Islet of Langerhans (tissue), 1 donor: ENCODE results near the gene PDIA5.

Experiments
- FAIRE-seq: peaks from one replicate; lab custom pipeline; 2011; peaks lifted over from hg19 to GRCh38; lab: Jason Lieb, UNC

The PDIA5 gene

GRCh38 chr3:123120573-123120972 lies 53.7 kb downstream of the PDIA5 start:
- no peak for FAIRE-seq

- no peak for FAIRE-seq
These were observed 55.2 kb downstream of the PDIA5 start for GRCh38 chr3:123122057-123122456.

GRCh38 chr3:123122525-123123315 lies 55.9 kb downstream of the PDIA5 start:
- no peak for FAIRE-seq

GRCh38 chr3:123123716-123124616 lies 57.1 kb downstream of the PDIA5 start:
- FAIRE-seq = no peak

- FAIRE-seq = no peak
These were observed 58.1 kb downstream of the PDIA5 start for GRCh38 chr3:123124971-123125370.

- FAIRE-seq = no peak
These were observed 59.2 kb downstream of the PDIA5 start for GRCh38 chr3:123126031-123126430.

GRCh38 chr3:123126653-123127052 lies 59.8 kb downstream of the PDIA5 start:
- FAIRE-seq = no peak

GRCh38 chr3:123129092-123129491 lies 62.3 kb downstream of the PDIA5 start:
- FAIRE-seq = no peak

- no peak for FAIRE-seq
These were observed 62.7 kb downstream of the PDIA5 start for GRCh38 chr3:123129532-123129931.

- no peak for FAIRE-seq
These were observed 63.4 kb downstream of the PDIA5 start for GRCh38 chr3:123130079-123130750.

GRCh38 chr3:123134671-123135070 lies 67.8 kb downstream of the PDIA5 start:
- no peak for FAIRE-seq

- FAIRE-seq = no peak
These were observed 70.2 kb downstream of the PDIA5 start for GRCh38 chr3:123137001-123137400.

- FAIRE-seq = no peak
These were observed 72.1 kb downstream of the PDIA5 start for GRCh38 chr3:123138839-123139444.

GRCh38 chr3:123139522-123139921 lies 72.7 kb downstream of the PDIA5 start:
- no peak for FAIRE-seq

GRCh38 chr3:123140550-123140949 lies 73.7 kb downstream of the PDIA5 start:
- no peak for FAIRE-seq

GRCh38 chr3:123141276-123141675 lies 74.5 kb downstream of the PDIA5 start:
- FAIRE-seq = no peak

- FAIRE-seq = no peak
These were observed 77.0 kb downstream of the PDIA5 start for GRCh38 chr3:123143669-123144411.

- no peak for FAIRE-seq
These were observed 81.1 kb downstream of the PDIA5 start for GRCh38 chr3:123147754-123148535.

GRCh38 chr3:123148772-123149171 lies 81.9 kb downstream of the PDIA5 start:
- no peak for FAIRE-seq

- FAIRE-seq = no peak
These were observed 82.7 kb downstream of the PDIA5 start for GRCh38 chr3:123149525-123149924.
